SK-N-SH (cell line): ENCODE measurements around the gene SLC40A1.

Experiments used
- CTCF ChIP-seq: fragments of 200-600 bp; sonication (generic); IDR thresholded peaks from 2 replicates; pipeline ENCODE4 v1.6.1; 2017; ENCODE audit warnings: antibody characterized with exemption, mild to moderate bottlenecking, moderate library complexity
- EP300 ChIP-seq, 2 experiments: IDR thresholded peaks; 2 replicates each; pipeline versions ENCODE4 v1.4.0 to v1.6.1; 2012; ENCODE audit warnings: borderline replicate concordance in 1 of 2, low read depth in 1 of 2, low read length in 1 of 2
- GABPA ChIP-seq: IDR thresholded peaks from 2 replicates; pipeline ENCODE4 v1.4.0; 2012; ENCODE audit warnings: low read depth, mild to moderate bottlenecking
- JUND ChIP-seq: IDR thresholded peaks from 2 replicates; pipeline ENCODE4 v1.4.0; 2012
- POLR2AphosphoS5 ChIP-seq: IDR thresholded peaks from 2 replicates; pipeline ENCODE4 v1.6.1; 2012; ENCODE audit warnings: low read depth, low read length
- RAD21 ChIP-seq: IDR thresholded peaks from 2 replicates; pipeline ENCODE4 v1.6.1; 2012; ENCODE audit warnings: mild to moderate bottlenecking, low read length
- REST ChIP-seq: IDR thresholded peaks from 2 replicates; pipeline ENCODE4 v1.6.1; 2012; ENCODE audit warnings: mild to moderate bottlenecking, low read depth, low read length, moderate library complexity
- YY1 ChIP-seq: IDR thresholded peaks from 2 replicates; pipeline ENCODE4 v1.4.0; 2012; ENCODE audit warnings: low read depth, mild to moderate bottlenecking

- TF ChIP-seq EP300 (IDR thresholded peaks at IDR 0.05; ENCODE audit: borderline replicate concordance in 1 of 2, low read depth in 1 of 2, low read length in 1 of 2) (no peak), YY1 (no peak), CTCF (no peak), POLR2AphosphoS5 (no peak), REST (no peak), RAD21 (no peak), JUND (no peak), GABPA (no peak)
These were observed 4.7 kb upstream of the SLC40A1 start for GRCh38 chr2:189585226-189585756.
